ENCODE measurements around the gene BBX.

Gene BBX

GRCh38 chr3:107756649-107757048, 233.9 kb downstream of the BBX start:
- Histone ChIP-seq H3K4me2 (no peak overlapping the region), H3K27me3 (no peaks in the 10 kb centered on the region), H3K27ac (no peak overlapping the region), H3K9ac (no peak overlapping the region), H3K4me3 (no peak overlapping the region), H3K9me3 (replicated peaks in 1 of 11) (no peaks in the 10 kb centered on the region), H4K20me1 (no peaks in the 10 kb centered on the region), H3K4me1 (no peaks in the 10 kb centered on the region), H3K36me3 (peaks cover 12 to 52% (median 29%) of the 10 kb centered on the region in 11 experiments; a peak in 19 of 22 replicates)
- no peak for TF ChIP-seq Cebpa-rat (IDR thresholded peaks at IDR 0.05)

- Histone ChIP-seq H3K27ac (no peak overlapping the region), H3K4me1 (no peaks in the 10 kb centered on the region), H3K27me3 (no peaks in the 10 kb centered on the region), H3K9me3 (replicated peaks in 1 of 11) (no peaks in the 10 kb centered on the region), H3K36me3 (peaks cover 12 to 52% (median 29%) of the 10 kb centered on the region in 11 experiments; a peak in 19 of 22 replicates), H4K20me1 (no peaks in the 10 kb centered on the region), H3K4me2 (no peak overlapping the region), H3K9ac (no peak overlapping the region), H3K4me3 (no peak overlapping the region)
- TF ChIP-seq Cebpa-rat (IDR thresholded peaks at IDR 0.05) = no peak
These were observed 234.4 kb downstream of the BBX start for GRCh38 chr3:107757140-107757539.

- no peaks in the 10 kb centered on the region for H3K9me3 ChIP-seq (replicated peaks in 1 of 11)
- H3K9ac ChIP-seq = no peak overlapping the region
- H3K27me3 ChIP-seq = no peaks in the 10 kb centered on the region
- H3K4me3 ChIP-seq = no peak overlapping the region
- no peaks in the 10 kb centered on the region for H3K4me1 ChIP-seq
- no peak overlapping the region for H3K27ac ChIP-seq
- no peak for TF ChIP-seq Cebpa-rat (IDR thresholded peaks at IDR 0.05)
- H4K20me1 ChIP-seq = no peaks in the 10 kb centered on the region
- H3K4me2 ChIP-seq = no peak overlapping the region
- H3K36me3 ChIP-seq = peaks cover 12 to 51% (median 31%) of the 10 kb centered on the region in 11 experiments; a peak in 19 of 22 replicates
These were observed 237.4 kb downstream of the BBX start for GRCh38 chr3:107760144-107760543.

GRCh38 chr3:107761391-107761790, 238.6 kb downstream of the BBX start:
- no peak for TF ChIP-seq Cebpa-rat (IDR thresholded peaks at IDR 0.05)

GRCh38 chr3:107765524-107765923, 242.8 kb downstream of the BBX start:
- Histone ChIP-seq H3K9me3 (replicated peaks in 1 of 11) (peaks cover 0 to 6% (median 0%) of the 10 kb centered on the region in 11 experiments; a peak in 4 of 22 replicates), H3K9ac (no peak overlapping the region), H3K4me3 (no peak overlapping the region), H4K20me1 (no peaks in the 10 kb centered on the region), H3K27ac (no peak overlapping the region), H3K4me1 (no peaks in the 10 kb centered on the region), H3K36me3 (peaks cover 0 to 37% (median 24%) of the 10 kb centered on the region in 11 experiments; a peak in 14 of 22 replicates), H3K27me3 (no peaks in the 10 kb centered on the region), H3K4me2 (no peak overlapping the region)
- TF ChIP-seq Cebpa-rat (IDR thresholded peaks at IDR 0.05) = no peak

More at GRCh38 chr3:107761391-107761790, 238.6 kb downstream of the BBX start:
- no peaks in the 10 kb centered on the region for H4K20me1 ChIP-seq
- H3K36me3 ChIP-seq = peaks cover 8 to 52% (median 39%) of the 10 kb centered on the region in 11 experiments; a peak in 19 of 22 replicates
- H3K9me3 ChIP-seq (replicated peaks in 1 of 11) = peaks cover 0 to 3% (median 0%) of the 10 kb centered on the region in 11 experiments; a peak in 4 of 22 replicates
- H3K9ac ChIP-seq = no peak overlapping the region
- H3K27ac ChIP-seq = no peak overlapping the region
- H3K27me3 ChIP-seq = no peaks in the 10 kb centered on the region
- no peak overlapping the region for H3K4me2 ChIP-seq
- H3K4me3 ChIP-seq = no peak overlapping the region
- no peaks in the 10 kb centered on the region for H3K4me1 ChIP-seq

- peaks cover 0 to 6% (median 0%) of the 10 kb centered on the region in 11 experiments; a peak in 4 of 22 replicates for H3K9me3 ChIP-seq (replicated peaks in 1 of 11)
- H3K36me3 ChIP-seq = peaks cover 0 to 44% (median 34%) of the 10 kb centered on the region in 11 experiments; a peak in 18 of 22 replicates
- H3K27me3 ChIP-seq = no peaks in the 10 kb centered on the region
- H3K27ac ChIP-seq = no peak overlapping the region
- peak in 3 of 11 experiments; percentile 8 to 60 (median 28); a peak in 2 of 22 replicates for TF ChIP-seq Cebpa-rat (IDR thresholded peaks at IDR 0.05)
- H4K20me1 ChIP-seq = no peaks in the 10 kb centered on the region
- no peak overlapping the region for H3K4me2 ChIP-seq
- no peaks in the 10 kb centered on the region for H3K4me1 ChIP-seq
- H3K9ac ChIP-seq = no peak overlapping the region
- H3K4me3 ChIP-seq = no peak overlapping the region
These were observed 245.3 kb downstream of the BBX start for GRCh38 chr3:107767897-107768605.

- Histone ChIP-seq H3K36me3 (peaks cover 5 to 60% (median 47%) of the 10 kb centered on the region in 11 experiments), H3K9ac (no peak overlapping the region), H4K20me1 (no peaks in the 10 kb centered on the region), H3K4me3 (no peak overlapping the region), H3K4me2 (no peak overlapping the region), H3K9me3 (replicated peaks in 1 of 11) (peaks cover 0 to 6% (median 0%) of the 10 kb centered on the region in 11 experiments; a peak in 4 of 22 replicates), H3K27me3 (no peaks in the 10 kb centered on the region), H3K27ac (no peak overlapping the region), H3K4me1 (no peaks in the 10 kb centered on the region)
- no peak for TF ChIP-seq Cebpa-rat (IDR thresholded peaks at IDR 0.05)
These were observed 247.1 kb downstream of the BBX start for GRCh38 chr3:107769882-107770281.

GRCh38 chr3:107772016-107772415, 249.3 kb downstream of the BBX start:
- Histone ChIP-seq H4K20me1 (no peaks in the 10 kb centered on the region), H3K4me2 (no peak overlapping the region), H3K9ac (no peak overlapping the region), H3K4me3 (no peak overlapping the region), H3K27ac (no peak overlapping the region), H3K4me1 (no peaks in the 10 kb centered on the region), H3K9me3 (replicated peaks in 1 of 11) (no peaks in the 10 kb centered on the region), H3K36me3 (peaks cover 6 to 53% (median 37%) of the 10 kb centered on the region in 11 experiments), H3K27me3 (no peaks in the 10 kb centered on the region)
- TF ChIP-seq Cebpa-rat (IDR thresholded peaks at IDR 0.05) = no peak

- Histone ChIP-seq H3K4me2 (no peak overlapping the region), H3K36me3 (peaks cover 29 to 82% (median 72%) of the 10 kb centered on the region in 11 experiments), H3K9me3 (replicated peaks in 1 of 11) (no peaks in the 10 kb centered on the region), H3K4me3 (no peak overlapping the region), H3K9ac (no peak overlapping the region), H3K27ac (no peak overlapping the region), H3K27me3 (no peaks in the 10 kb centered on the region), H3K4me1 (no peaks in the 10 kb centered on the region), H4K20me1 (no peaks in the 10 kb centered on the region)
- no peak for TF ChIP-seq Cebpa-rat (IDR thresholded peaks at IDR 0.05)
These were observed 253.2 kb downstream of the BBX start for GRCh38 chr3:107775974-107776373.

- TF ChIP-seq Cebpa-rat (IDR thresholded peaks at IDR 0.05) = no peak
- H3K27ac ChIP-seq = no peak overlapping the region
- peaks cover 42 to 91% (median 78%) of the 10 kb centered on the region in 11 experiments for H3K36me3 ChIP-seq
- H3K4me2 ChIP-seq = no peak overlapping the region
- H3K4me3 ChIP-seq = no peak overlapping the region
- no peak overlapping the region for H3K9ac ChIP-seq
- 0 out of 22 replicates have a peak, but pooled peaks cover 0 to 5% (median 0%) of the 10 kb centered on the region in 11 experiments for H3K9me3 ChIP-seq (replicated peaks in 1 of 11)
- H4K20me1 ChIP-seq = no peaks in the 10 kb centered on the region
- H3K27me3 ChIP-seq = no peaks in the 10 kb centered on the region
- H3K4me1 ChIP-seq = no peaks in the 10 kb centered on the region
These were observed 258.5 kb downstream of the BBX start for GRCh38 chr3:107781253-107781652.

All from BLaER1 treated with 17β-estradiol and CSF1 and Interleukin-3, amounts not matched to agents 10 nM and 100 nM (cell line).